HCT116 (cell line): ENCODE measurements around the gene CTBP2. TPM values are rescaled to one million over a fixed set of nuclear protein-coding genes. Genes with fewer than 3 reads are reported as not detected.

ENCODE experiments used
- ATAC-seq: fragments of 200-7000 bp; cut with Tn5 transposase; 2 replicates; pipeline ENCODE4 v1.9.1; 2020; ENCODE audit warnings: mild to moderate bottlenecking, moderate library complexity
- BruUV-seq: library from RNA; stranded (reverse); fragments of 400-500 nt; replicated peaks from 2 replicates; lab custom pipeline; 2021; lab: Mats Ljungman, UMichigan
- CTCF ChIA-PET: fragments of 300-600 bp; sonication (Branson Sonifier 250); formaldehyde crosslinking; loops from one replicate; lab custom pipeline; 2021; ENCODE audit warnings: antibody characterized with exemption; lab: Charles Lee
- POLR2A ChIA-PET: fragments of 300-600, 350-600 bp; sonication (Branson Sonifier 250); formaldehyde crosslinking; loops from one replicate; lab custom pipeline; 2021; ENCODE audit warnings: antibody characterized with exemption; lab: Charles Lee
- RAD21 ChIA-PET, 2 experiments: fragments of 300-600 bp; sonication (Branson Sonifier 250); formaldehyde crosslinking; loops; one replicate each; lab custom pipeline; 2023; ENCODE audit warnings: low total read pairs in 2 of 2; ENCODE audit not compliant: uncharacterized antibody in 2 of 2, unreplicated experiment in 2 of 2, low non-redundant PET in 1 of 2; lab: Charles Lee
- DNase-seq: peaks from one replicate; pipeline ENCODE4 v3.0.0-alpha.2; 2010; ENCODE audit warnings: low read depth, low spot score
- H2AFZ ChIP-seq: fragments of 200-600 bp; shearing (Covaris generic), sonication (generic); 2 replicates; pipeline ENCODE4 v1.6.1; 2017; ENCODE audit warnings: low read depth, mixed run types, mixed read lengths, antibody characterized with exemption, low read length; ENCODE audit not compliant: poor library complexity, severe bottlenecking
- H3K27ac ChIP-seq: 2 replicates; pipeline ENCODE4 v1.5.1; 2012; ENCODE audit warnings: low read depth, low read length
- H3K27me3 ChIP-seq: fragments of 200-600 bp; sonication (generic); 2 replicates; pipeline ENCODE4 v1.6.1; 2016; ENCODE audit warnings: mixed run types, low read length, mixed read lengths; ENCODE audit not compliant: insufficient read depth
- H3K36me3 ChIP-seq, 2 experiments: fragments of 200-500 bp in 1 of 2; fragments of 200-600 bp in 1 of 2; sonication (Bioruptor generic) in 1 of 2; sonication (generic) in 1 of 2; 2 replicates each; pipeline versions ENCODE4 v1.5.1 to v1.6.1; 2014 to 2016; ENCODE audit warnings: low read length in 2 of 2, inconsistent platforms in 1 of 2, mixed read lengths in 1 of 2, mixed run types in 1 of 2; ENCODE audit not compliant: insufficient read depth in 2 of 2, control insufficient read depth in 1 of 2
- H3K4me1 ChIP-seq, 2 experiments: fragments of 200-600 bp in 1 of 2; sonication (generic) in 1 of 2; 2 replicates each; pipeline versions ENCODE4 v1.5.1 to v1.6.1; 2012 to 2017; ENCODE audit warnings: low read length in 2 of 2, inconsistent platforms in 1 of 2, mild to moderate bottlenecking in 1 of 2, mixed read lengths in 1 of 2, mixed run types in 1 of 2, moderate library complexity in 1 of 2; ENCODE audit not compliant: insufficient read depth in 2 of 2, control insufficient read depth in 1 of 2
- H3K4me2 ChIP-seq: fragments of 200-600 bp; sonication (generic); 2 replicates; pipeline ENCODE4 v1.6.1; 2017; ENCODE audit warnings: mixed run types, low read length, mixed read lengths
- H3K4me3 ChIP-seq, 2 experiments: fragments of 200-600 bp in 1 of 2; sonication (generic) in 1 of 2; replicated peaks in 1 of 2; 2 replicates each; pipeline ENCODE4 v1.5.1; 2011 to 2016; ENCODE audit warnings: low read length in 2 of 2, control low read depth in 1 of 2, low read depth in 1 of 2, mild to moderate bottlenecking in 1 of 2, mixed read lengths in 1 of 2, mixed run types in 1 of 2
- H3K79me2 ChIP-seq: fragments of 200-600 bp; sonication (generic); 2 replicates; pipeline ENCODE4 v1.6.1; 2017; ENCODE audit warnings: mild to moderate bottlenecking, mixed run types, low read length, moderate library complexity, mixed read lengths; ENCODE audit not compliant: insufficient read depth
- H3K9ac ChIP-seq: fragments of 200-600 bp; sonication (generic); 2 replicates; pipeline ENCODE4 v1.6.1; 2016; ENCODE audit warnings: low read length, mixed read lengths
- H3K9me2 ChIP-seq: fragments of 200-600 bp; sonication (generic), shearing (Covaris generic); 2 replicates; pipeline ENCODE4 v1.6.1; 2017; ENCODE audit warnings: mixed run types, mild to moderate bottlenecking, moderate library complexity; ENCODE audit not compliant: insufficient read depth
- H3K9me3 ChIP-seq, 2 experiments: fragments of 200-500 bp in 1 of 2; fragments of 200-600 bp in 1 of 2; sonication (Bioruptor generic) in 1 of 2; sonication (generic) in 1 of 2; 2 replicates each; pipeline ENCODE4 v1.6.1; 2014 to 2017; ENCODE audit warnings: low read length in 2 of 2, mixed read lengths in 2 of 2, inconsistent platforms in 1 of 2, low read depth in 1 of 2, mild to moderate bottlenecking in 1 of 2, mixed run types in 1 of 2, moderate library complexity in 1 of 2; ENCODE audit not compliant: control insufficient read depth in 1 of 2, insufficient read depth in 1 of 2
- H4K20me1 ChIP-seq: fragments of 200-600 bp; sonication (generic), shearing (Covaris generic); 2 replicates; pipeline ENCODE4 v1.6.1; 2017; ENCODE audit warnings: mixed run types, mild to moderate bottlenecking, moderate library complexity; ENCODE audit not compliant: insufficient read depth
- ELF1 ChIP-seq: IDR thresholded peaks from 2 replicates; pipeline ENCODE4 v1.6.1; 2012; ENCODE audit warnings: low read depth, borderline replicate concordance
- JUND ChIP-seq: IDR thresholded peaks from 2 replicates; pipeline ENCODE4 v1.6.1; 2012
- ZBTB33 ChIP-seq: IDR thresholded peaks from 2 replicates; pipeline ENCODE4 v1.6.1; 2011; ENCODE audit warnings: mild to moderate bottlenecking, low read length, moderate library complexity; ENCODE audit not compliant: insufficient replicate concordance; ENCODE audit errors: extremely low read depth
- ZNF274 ChIP-seq: fragments of 200-500 bp; sonication (Bioruptor generic); IDR thresholded peaks from 2 replicates; pipeline ENCODE4 v1.6.1; 2014; ENCODE audit warnings: mild to moderate bottlenecking, low read depth, low read length, inconsistent platforms
- intact Hi-C: fragments of 100-400 bp; cut with micrococcal nuclease; formaldehyde crosslinking; loops from 2 replicates; pipeline ENCODE4 v1.10.0; 2022
- total RNA-seq: library from RNA; stranded (reverse); gene quantifications from one replicate; pipeline ENCODE4 v1.2.1, GENCODE V29; 2021; ENCODE audit not compliant: unreplicated experiment

CTBP2 gene
- total RNA-seq, 1 experiment from 2014 or later, result 144 TPM

- Histone ChIP-seq H4K20me1 (peaks cover 7% of the 10 kb centered on the region; the same call in 1 of the 2 replicates), H3K4me2 (no peak overlapping the region), H3K4me1 (peaks cover 4 to 36% of the 10 kb centered on the region in 2 experiments), H3K36me3 (no peaks in the 10 kb centered on the region; a peak in 1 of 4 replicates), H3K27ac (no peak overlapping the region), H3K9me2 (no peaks in the 10 kb centered on the region), H3K9ac (no peak overlapping the region), H2AFZ (no peak overlapping the region), H3K9me3 (no peaks in the 10 kb centered on the region), H3K27me3 (no peaks in the 10 kb centered on the region), H3K79me2 (peaks cover 99% of the 10 kb centered on the region), H3K4me3 (no peak overlapping the region)
- ChIA-PET RAD21 (no interaction called here), POLR2A (no interaction called here), CTCF (no interaction called here)
- ATAC-seq, result no peak
- intact Hi-C loops, result no loop called here
- BruUV-seq, result no TSS peak
- TF ChIP-seq ELF1, result no peak
- DNase-seq, result no peak
Measured at GRCh38 chr10:125092564-125093031, 67.8 kb downstream of the CTBP2 start.

- ChIA-PET CTCF (no interaction called here), POLR2A (no interaction called here), RAD21 (no interaction called here)
- H3K27me3 ChIP-seq, result no peaks in the 10 kb centered on the region
- H3K27ac ChIP-seq, result no peak overlapping the region
- TF ChIP-seq JUND (no peak), ZNF274 (no peak), ZBTB33 (no peak)
- H3K4me3 ChIP-seq, result no peak overlapping the region
- no peaks in the 10 kb centered on the region; a peak in 1 of 4 replicates for H3K36me3 ChIP-seq
- H3K4me2 ChIP-seq, result no peak overlapping the region
- no peak overlapping the region for H2AFZ ChIP-seq
- no peak for ATAC-seq
- intact Hi-C loops, result no loop called here
- H4K20me1 ChIP-seq, result peaks cover 7% of the 10 kb centered on the region; the same call in 1 of the 2 replicates
- H3K9ac ChIP-seq, result no peak overlapping the region
- BruUV-seq, result no TSS peak
- no peaks in the 10 kb centered on the region for H3K9me2 ChIP-seq
- H3K9me3 ChIP-seq, result no peaks in the 10 kb centered on the region
- peaks cover 98% of the 10 kb centered on the region for H3K79me2 ChIP-seq
- peaks cover 10 to 43% of the 10 kb centered on the region in 2 experiments for H3K4me1 ChIP-seq
- no peak for DNase-seq
Measured at GRCh38 chr10:125091891-125092290, 68.5 kb downstream of the CTBP2 start.
